ENCODE data around the gene SHANK3.
"Not testable (repeated sequence)": the region's sequence is repeated elsewhere in the genome, so short reads cannot be mapped to it uniquely, and the experiment has no call there.

SHANK3 gene

DNA sequence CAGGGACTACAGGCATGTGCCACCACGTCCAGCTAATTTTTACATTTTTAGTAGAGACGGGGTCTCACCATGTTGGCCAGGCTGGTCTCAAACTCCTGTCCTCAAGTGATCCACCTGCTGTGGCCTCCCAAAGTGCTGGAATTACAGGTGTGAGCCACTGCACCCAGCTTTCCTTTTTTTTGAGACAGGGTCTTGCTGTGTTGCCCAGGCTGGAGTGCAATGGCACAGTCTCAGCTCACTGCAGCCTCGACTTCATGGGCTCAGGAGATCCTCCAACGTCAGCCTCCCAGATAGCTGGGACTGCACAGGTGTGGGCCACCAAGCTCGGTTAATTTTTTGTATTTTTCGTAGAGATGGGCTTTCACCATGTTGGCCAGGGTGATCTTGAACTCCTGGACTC is 18.0 kb upstream of the SHANK3 start:
- not testable (repeated sequence) for DNase-seq

- no peak for DNase-seq
Observed at GRCh38 chr22:50656122-50657070, 16.2 kb upstream of the SHANK3 start.

DNA sequence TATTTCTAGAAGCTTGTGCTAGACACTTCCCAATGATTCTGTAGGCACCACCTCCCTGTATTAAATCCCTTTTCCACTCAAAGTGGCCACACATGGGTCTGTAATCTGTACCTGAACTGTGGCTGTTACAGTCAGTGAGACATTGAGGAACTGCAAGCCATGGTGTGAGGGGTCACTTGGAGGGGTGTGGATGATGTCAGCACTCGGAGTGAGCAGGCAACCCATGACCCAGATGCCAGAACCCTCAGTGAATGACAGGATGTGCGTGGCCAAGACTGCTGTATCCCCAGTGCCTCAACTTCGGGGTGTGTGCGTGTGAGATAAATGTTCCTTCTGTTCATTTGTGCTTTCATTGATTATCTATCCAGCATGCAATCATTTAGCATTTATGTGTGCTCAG is 14.7 kb upstream of the SHANK3 start:
- DNase-seq = no peak

- DNase-seq = not testable (repeated sequence)
Observed at GRCh38 chr22:50659711-50660110, 12.9 kb upstream of the SHANK3 start.

- DNase-seq = no peak
Observed at GRCh38 chr22:50660306-50660705, 12.3 kb upstream of the SHANK3 start.

- no peak for DNase-seq
Observed at GRCh38 chr22:50665212-50665611, 7.4 kb upstream of the SHANK3 start.

DNA sequence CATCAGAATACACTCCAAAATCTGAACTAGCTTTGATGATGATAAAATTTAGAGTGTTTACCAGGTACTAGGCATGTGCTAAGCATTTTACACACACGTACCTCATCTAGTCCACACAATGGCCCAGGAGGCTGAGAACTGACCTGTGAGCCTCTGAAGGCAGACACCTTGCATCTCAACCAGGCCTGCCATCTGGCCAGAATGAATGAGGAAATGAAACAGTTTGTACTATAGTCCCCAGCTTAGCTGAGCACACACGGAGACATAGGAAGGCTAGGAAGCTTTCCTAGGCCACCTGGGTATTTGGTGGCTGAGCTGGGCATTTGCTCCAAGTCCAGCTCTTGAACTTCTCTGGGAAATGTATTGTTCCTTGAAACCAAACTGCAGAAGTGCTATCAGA is 6.9 kb upstream of the SHANK3 start:
- DNase-seq = no peak

- DNase-seq = no peak
Observed at GRCh38 chr22:50670513-50670912, 2.1 kb upstream of the SHANK3 start.

DNA sequence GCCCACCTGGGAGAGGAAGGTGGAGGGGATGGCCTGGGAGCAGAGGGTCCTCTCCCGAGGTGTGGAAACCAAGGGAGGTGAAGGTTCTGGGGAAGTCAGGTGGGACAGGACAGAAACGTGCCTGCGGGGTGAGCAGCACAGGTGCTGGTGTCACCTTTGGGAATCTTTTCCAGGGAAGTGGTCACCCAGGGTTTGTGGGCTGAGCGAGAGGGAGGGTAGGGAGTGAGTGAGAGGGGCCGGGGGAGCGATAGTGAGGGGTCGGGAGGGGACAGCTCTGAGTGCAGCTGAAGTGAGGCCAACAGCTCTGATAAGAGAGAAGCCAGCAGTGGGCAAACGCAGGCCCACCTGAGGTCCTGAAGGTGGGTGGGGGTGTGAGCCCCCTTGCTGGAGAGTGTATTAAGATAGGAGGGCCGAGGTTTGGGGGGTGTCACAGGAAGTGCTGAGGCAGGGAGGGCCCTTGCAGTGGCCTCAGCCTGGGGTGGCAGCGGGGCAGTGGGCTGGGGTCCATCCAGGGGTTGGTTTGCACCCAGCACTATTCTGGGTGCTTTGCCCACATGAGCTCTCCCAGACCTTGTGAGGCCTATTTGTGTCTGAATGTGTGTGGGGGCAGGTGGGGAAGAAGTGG is 1.6 kb upstream of the SHANK3 start:
- DNase-seq = no peak

DNA sequence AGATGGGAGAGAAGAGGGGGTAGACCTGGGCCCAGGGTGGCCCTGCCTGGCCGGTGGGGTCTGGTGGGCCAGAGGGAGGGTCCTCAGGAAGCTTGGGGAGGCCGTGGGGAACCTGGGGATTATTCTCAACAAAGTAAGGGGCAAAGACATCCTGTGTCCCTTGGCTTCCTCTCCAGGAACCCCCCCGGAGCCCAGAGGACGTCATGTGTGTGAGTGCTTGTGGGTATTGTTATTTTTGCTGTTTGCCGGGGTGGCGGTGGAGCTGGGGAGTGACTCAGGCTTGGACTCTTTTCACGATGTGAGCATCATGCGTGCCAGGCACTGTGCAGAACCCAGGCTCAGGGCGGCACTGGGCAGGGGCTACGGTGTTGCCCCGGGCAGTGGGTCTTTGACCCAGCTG is 982 bp upstream of the SHANK3 start:
- no peak for DNase-seq

- no peak for DNase-seq
Observed at GRCh38 chr22:50672041-50672440, 582 bp upstream of the SHANK3 start.

- no peak for DNase-seq
Observed at GRCh38 chr22:50673231-50674129, 857 bp downstream of the SHANK3 start.

- no peak for DNase-seq
Observed at GRCh38 chr22:50674130-50674500, 1.5 kb downstream of the SHANK3 start.

GRCh38 chr22:50674606-50675552 is 2.3 kb downstream of the SHANK3 start:
- DNase-seq = no peak

DNA sequence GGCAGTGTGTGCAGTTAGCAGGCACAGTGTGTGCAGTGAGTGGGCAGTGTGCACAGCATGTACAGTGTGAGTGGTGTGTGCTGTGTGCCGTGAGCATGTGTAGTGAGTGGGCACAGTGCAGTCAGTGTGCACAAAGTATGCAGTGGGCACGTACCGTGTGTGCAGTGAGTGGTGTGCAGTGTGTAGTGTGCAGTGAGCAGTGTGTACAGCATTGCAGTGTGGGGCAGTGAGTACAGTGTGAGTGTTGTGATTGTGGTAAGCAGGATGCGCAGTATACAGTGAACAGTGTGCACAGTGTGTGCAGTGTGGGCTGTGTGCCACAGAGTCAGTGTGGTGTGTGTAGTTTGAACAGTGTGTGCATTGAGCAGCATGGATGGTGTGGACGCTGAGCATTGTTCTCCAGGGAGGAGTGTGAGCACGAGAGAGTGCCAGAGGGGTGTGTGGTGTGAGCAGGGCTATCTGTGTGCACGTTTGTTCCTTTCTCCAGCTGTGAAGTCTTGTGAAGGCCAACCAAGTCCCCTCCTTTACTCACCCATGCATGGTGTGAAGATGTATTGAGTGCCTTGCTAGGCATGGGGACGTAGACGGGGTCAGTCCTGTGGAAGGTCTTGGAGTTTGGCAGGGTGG is 3.0 kb downstream of the SHANK3 start:
- no peak for DNase-seq

DNA sequence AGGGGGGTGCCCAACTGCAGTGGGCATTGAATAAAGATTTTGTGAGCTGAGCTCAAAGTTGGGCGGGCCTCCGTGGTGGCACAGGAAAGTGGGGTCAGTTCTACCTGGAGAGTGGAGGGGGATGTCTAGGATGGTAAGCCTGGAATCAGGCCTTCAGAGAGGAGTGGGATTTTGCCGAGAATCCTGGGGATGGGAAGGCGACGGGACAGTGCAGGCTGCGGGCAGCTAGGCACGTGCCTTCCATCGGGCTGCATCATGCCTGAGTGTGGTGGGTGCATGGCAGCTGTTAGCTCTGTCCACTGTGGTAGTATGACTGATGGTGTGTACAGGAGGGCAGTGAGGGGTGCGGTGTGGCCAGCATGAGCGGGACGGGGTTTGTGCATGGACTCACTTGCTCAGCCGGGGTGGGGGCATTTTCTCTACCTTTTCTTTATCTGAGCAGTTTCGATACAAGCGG is 3.6 kb downstream of the SHANK3 start:
- no peak for DNase-seq

DNA sequence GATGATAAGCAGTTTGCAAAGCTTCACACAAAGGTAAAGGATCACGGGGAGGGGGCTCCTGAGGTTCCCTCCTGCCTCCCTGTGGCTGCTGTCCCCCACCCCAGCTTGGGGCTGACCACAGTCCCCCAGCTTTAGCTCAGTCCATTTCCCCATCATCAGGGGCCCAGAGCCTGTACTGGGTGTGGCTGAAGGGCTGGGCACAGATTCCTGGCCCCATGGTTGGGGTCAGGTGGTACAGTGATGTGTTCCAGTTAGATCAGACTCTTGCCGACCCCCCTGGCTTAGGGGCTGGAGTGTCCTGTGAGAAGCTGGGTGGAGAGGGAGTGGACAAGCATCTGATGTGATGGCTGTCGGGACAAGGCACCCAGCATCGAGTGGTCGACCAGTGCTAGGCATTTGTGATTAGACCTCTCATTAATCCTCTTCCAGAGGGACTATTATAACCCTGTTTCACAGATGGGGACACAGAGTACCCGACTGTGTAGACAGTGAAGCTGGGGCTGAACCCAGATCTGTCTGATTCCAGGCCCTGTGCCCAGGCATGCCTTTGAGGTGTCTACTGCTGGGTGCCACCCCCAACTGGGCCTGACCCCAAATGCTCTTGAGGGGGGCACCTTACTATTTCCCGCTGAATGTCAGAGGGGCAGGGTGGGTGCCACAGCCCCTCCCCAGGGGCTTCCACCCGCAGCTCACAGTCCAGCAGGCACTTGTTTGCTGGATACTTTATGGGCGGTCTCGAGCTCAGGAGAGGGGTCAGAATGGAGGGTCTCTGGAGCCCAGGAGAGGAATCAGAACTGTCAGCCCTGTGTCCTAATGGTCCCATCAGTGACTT is 4.3 kb downstream of the SHANK3 start:
- no peak for DNase-seq

- DNase-seq = no peak
Observed at GRCh38 chr22:50677493-50678217, 5.0 kb downstream of the SHANK3 start.

- DNase-seq = no peak
Observed at GRCh38 chr22:50678218-50678650, 5.6 kb downstream of the SHANK3 start.
